GM15510 (cell line): Measurements from ENCODE around the gene VPS45.

Source experiments
- POLR2A ChIP-seq: IDR thresholded peaks from 3 replicates; pipeline ENCODE4 v1.6.1; 2011; ENCODE audit warnings: borderline replicate concordance; ENCODE audit not compliant: insufficient read length; ENCODE audit errors: extremely low read depth

VPS45 gene

GRCh38 chr1:150093805-150094204 lies 26.2 kb downstream of the VPS45 start:
- TF ChIP-seq POLR2A: no peak

DNA sequence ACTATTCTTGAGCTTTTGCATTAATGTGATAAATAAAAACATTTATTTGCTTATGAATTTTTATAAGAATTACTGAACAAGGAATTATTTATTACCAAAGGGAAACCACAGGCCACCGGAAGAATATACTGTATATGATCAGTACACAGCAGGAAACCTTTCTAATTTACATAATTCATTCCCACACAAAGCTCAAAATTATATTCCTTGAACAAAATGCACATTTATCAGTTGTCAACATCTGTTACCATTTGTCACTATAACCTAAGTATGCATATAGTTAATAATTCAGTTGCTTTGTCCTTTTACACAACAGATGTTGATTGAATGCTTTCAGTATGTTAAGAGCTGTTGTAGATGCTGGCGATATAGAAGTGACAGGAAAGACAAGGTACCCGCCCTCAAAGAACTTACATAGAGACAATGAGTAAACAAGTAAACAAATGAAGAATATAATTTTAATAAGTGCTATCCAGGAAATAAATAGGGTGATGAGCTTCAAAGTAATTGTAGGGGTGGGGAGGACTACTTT lies 27.2 kb downstream of the VPS45 start:
- no peak for TF ChIP-seq POLR2A

DNA sequence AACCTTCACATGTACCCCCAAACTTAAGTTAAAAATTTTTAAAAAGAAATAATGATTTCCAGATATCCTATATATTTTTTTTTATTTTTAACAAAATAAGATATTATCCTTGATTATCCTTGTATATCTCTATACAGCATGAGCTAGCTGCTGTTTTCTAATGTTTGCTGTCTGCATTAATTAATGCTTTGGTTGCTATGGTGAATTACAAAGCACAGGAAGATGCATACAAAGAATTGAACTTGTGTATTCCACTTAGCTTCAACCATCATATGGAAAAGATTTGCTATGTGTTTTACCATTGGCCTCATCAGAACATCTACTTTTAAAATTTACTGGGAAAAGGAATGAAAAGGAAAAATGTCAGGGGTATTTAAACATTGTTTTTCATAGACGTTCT lies 35.4 kb downstream of the VPS45 start:
- no peak for TF ChIP-seq POLR2A

DNA sequence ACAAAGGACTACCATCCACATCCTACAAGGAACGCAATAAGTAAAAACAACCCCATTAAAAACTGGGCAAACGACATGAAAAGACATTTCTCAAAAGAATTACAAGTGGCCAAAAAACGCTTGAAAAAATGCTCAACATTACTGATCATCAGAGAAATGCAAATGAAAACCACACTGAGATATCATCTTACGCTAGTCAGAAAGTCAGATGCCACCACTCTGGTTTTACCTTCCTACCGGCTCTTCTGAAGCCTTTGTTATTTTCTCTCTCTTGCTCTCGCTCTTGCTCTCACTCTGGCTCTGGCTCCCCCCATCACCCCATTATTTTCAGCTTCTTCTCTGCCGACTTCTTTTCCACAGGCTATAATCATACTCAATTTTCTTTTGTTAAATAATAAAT lies 38.8 kb downstream of the VPS45 start:
- no peak for TF ChIP-seq POLR2A

- no peak for TF ChIP-seq POLR2A
Observed at GRCh38 chr1:150109586-150109985, 42.0 kb downstream of the VPS45 start.

GRCh38 chr1:150110116-150110515 lies 42.5 kb downstream of the VPS45 start:
- TF ChIP-seq POLR2A: no peak

GRCh38 chr1:150111670-150112069 lies 44.1 kb downstream of the VPS45 start:
- no peak for TF ChIP-seq POLR2A

DNA sequence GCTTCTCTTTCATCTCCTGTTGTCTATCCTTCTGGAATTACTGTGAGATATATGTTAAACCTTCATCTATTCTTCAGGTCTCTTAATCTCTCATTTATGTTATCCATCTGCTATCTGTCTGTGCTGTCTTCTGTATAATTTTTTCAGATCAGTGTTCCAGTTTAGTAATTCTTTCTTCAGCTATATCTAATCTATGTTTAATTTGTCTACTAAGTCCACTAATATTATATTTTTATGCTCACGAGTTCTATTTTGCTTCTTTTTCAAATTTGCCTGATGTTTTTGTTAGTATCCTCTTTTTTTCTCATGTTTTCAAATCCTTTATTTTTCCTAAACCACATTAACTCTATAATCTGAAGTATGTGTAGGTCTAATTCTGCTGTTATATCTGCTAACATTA lies 47.5 kb downstream of the VPS45 start:
- no peak for TF ChIP-seq POLR2A

- no peak for TF ChIP-seq POLR2A
Observed at GRCh38 chr1:150118716-150119115, 51.1 kb downstream of the VPS45 start.

DNA sequence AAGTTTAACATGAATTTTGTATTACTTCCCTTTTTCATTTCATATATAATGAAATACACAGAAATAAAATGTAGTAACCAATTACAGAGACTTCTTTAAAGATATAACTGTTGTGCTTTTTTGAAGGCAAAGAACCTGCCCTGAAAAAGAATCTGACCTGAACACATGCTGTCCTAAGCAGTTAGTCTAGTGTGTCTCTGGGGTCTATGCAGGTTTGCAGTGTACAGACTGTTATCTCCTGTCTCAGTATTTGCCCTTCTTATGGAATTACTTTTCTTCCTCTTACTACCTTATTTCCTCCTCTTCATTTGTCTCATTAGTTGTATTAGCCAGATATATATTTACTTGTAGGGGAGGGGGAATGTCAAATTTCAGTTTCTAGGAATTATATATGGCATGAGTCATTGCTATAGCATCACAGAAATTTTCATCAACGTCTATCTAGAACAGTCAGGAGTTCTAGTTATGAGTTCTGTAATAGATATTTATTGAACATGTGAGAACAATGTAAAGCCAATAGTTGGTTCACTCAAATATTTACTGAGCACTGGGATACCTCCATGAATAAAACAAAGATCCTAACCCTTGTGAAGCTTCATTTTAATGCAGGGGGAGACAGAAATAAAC lies 53.8 kb downstream of the VPS45 start:
- no peak for TF ChIP-seq POLR2A

- no peak for TF ChIP-seq POLR2A
Observed at GRCh38 chr1:150126811-150127210, 59.2 kb downstream of the VPS45 start.

DNA sequence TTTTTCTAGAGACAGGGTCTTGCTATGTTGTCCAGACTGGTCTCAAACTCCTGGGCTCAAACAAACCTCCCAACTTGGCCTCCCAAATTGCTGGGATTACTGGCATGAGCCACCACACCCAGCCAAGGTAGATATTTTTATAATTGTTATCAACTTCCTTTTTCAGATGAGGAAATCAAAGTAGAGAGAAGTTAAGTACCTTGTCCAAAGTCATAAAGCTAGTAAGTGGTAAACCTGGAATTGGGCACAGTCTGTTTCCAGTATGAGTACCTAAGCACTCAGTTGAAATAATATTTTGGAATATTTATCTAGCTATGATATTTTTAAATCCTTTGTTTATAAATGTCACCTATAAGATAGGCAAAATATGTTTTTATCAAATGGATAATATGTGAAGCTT lies 59.9 kb downstream of the VPS45 start:
- no peak for TF ChIP-seq POLR2A

- no peak for TF ChIP-seq POLR2A
Observed at GRCh38 chr1:150127868-150128267, 60.3 kb downstream of the VPS45 start.

GRCh38 chr1:150132372-150132771 lies 64.8 kb downstream of the VPS45 start:
- TF ChIP-seq POLR2A: no peak

- TF ChIP-seq POLR2A: no peak
Observed at GRCh38 chr1:150134537-150134936, 67.0 kb downstream of the VPS45 start.

DNA sequence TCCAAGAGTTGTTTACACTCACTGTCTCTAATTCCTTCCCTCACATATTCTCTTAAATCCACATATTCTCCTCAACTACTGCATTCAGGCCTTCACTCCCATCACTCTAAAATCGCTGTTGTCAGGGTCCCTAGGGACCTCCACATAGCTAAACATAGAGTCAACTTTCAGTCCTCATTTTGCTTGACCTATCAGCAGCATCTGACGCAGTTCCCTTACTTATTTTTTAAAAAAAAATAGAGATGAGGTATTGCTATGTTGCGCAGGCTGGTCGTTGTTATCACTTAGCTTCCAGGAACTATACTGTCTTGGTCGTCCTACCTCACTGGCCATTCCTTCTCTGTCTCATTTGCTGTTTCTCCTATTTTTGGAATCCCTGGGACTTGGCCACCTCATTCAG lies 70.5 kb downstream of the VPS45 start:
- TF ChIP-seq POLR2A: no peak

- no peak for TF ChIP-seq POLR2A
Observed at GRCh38 chr1:150141452-150141851, 73.9 kb downstream of the VPS45 start.
